ENCODE measurements around the gene KRTAP10-4.
"Not testable (repeated sequence)": the region's sequence is repeated elsewhere in the genome, so short reads cannot be mapped to it uniquely, and the experiment has no call there.

Gene KRTAP10-4

DNA sequence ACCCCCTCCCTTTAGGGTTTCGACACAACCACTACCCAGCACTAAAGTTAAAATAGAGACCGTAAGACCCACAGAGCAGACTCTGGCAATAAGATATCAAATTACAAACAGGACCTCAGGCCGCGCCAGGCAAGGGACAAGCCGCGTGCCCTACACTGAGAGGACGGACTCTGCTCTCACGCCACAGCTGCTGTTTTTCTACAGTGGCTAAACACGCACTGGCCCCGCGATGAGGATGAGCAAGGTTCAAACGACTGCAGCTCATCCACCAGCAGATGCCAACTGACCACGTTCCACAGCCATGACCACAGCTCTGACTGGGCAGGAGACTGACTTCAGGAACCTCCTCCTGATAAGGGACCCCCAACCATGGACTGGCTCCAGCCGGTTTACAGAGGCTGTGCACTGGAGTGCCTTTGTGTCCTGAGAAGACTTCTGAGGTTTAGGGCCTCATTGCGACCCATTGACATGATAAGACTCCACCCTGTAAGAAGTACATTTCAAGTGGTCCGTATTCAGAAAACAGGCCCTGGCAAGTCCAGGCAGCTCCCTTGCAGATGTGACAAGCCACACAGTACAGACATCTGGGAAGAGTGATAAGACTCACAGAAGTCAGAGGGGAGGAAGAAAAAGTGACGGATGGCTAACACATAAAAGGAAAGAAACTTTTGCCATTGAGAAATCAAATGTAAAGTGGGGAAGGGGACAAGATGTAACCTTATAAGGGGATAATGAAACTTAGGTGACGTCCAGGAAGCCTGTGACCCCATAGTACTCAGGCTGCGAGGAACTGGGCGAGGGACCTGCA is 20.3 kb downstream of the KRTAP10-4 start:
- TF ChIP-seq, protein P1, sequence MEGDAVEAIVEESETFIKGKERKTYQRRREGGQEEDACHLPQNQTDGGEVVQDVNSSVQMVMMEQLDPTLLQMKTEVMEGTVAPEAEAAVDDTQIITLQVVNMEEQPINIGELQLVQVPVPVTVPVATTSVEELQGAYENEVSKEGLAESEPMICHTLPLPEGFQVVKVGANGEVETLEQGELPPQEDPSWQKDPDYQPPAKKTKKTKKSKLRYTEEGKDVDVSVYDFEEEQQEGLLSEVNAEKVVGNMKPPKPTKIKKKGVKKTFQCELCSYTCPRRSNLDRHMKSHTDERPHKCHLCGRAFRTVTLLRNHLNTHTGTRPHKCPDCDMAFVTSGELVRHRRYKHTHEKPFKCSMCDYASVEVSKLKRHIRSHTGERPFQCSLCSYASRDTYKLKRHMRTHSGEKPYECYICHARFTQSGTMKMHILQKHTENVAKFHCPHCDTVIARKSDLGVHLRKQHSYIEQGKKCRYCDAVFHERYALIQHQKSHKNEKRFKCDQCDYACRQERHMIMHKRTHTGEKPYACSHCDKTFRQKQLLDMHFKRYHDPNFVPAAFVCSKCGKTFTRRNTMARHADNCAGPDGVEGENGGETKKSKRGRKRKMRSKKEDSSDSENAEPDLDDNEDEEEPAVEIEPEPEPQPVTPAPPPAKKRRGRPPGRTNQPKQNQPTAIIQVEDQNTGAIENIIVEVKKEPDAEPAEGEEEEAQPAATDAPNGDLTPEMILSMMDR (IDR thresholded peaks at IDR 0.05; ENCODE audit: low read depth, low read length) = no peak
- no peak overlapping the region for H3K4me3 ChIP-seq (ENCODE audit: low read depth, low read length)

DNA sequence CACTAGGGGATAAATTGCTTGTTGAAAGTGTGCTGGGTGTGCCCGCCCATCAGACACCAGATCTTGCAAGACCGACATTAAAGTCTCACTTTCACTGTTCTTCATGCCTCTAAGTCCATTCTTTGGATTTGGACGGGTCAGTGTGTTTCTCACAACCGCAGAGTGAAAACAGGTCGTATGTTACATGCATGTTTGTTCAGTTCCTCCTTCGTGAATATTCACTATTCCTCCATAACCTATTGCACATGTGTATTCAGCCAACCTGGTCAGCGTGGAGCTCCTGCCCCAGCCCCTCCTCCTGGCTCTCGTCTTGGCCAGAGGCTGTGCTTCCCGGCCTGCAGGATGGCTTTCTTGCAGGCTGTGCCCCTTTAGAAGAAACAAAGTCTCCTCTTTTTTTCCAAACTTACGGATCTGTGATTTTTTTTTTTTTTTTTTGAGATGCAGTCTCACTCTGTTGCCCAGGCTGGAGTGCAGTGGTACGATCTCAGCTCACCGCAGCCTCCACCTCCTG is 20.9 kb downstream of the KRTAP10-4 start:
- TF ChIP-seq, protein P1 (IDR thresholded peaks at IDR 0.05; ENCODE audit: low read depth, low read length) = no peak
- no peak overlapping the region for H3K4me3 ChIP-seq (ENCODE audit: low read depth, low read length)

DNA sequence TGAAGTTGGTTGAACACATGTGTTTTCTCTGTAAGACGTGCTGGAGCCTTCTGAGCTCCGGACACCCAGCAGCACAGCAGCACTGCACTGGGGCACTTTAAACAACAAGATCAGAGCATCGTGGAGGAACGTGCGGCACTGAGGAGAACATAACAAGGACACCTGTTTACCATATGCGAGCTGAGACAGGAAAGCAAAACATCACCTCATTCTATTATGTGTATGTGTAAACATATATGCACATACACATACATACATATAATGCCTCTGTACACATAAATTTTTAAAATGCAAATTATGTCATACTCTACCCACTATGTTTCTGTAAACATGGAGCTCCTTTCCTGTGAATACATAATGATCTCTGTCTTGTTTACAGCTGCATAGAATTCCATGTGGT is 22.0 kb downstream of the KRTAP10-4 start:
- H3K4me3 ChIP-seq (ENCODE audit: low read depth, low read length) = no peak overlapping the region
- TF ChIP-seq, protein P1 (IDR thresholded peaks at IDR 0.05; ENCODE audit: low read depth, low read length) = no peak

DNA sequence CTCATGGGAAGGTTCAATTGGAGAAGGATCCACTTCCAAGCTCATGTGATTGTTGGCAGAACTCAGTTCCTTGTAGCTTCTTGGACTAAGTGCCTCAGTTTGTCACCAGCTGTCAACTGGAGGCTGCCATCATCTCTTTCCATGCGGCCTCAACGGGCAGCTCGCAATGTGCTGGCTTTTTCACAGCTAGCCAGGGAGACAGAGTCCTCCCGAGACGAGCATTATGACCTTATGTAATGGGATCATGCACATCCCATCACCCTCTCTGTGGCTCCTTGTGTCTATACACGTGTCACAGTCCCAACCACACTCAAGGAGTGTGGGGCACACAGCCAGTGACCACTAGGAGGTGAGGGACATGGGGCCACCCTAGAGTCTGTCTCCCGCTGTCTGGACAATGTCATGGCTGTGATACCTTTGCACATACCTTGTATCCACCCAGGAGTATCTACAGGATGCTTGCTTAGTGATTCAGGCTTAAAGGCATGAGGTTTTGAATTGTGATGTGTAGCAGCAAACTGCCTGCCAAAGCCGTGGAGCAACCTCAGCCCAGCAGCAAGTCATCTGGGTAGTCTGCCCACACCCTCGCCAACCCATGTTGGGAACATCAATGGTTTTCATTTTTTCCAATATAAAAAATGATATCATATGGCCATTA is 22.7 kb downstream of the KRTAP10-4 start:
- TF ChIP-seq, protein P1 (IDR thresholded peaks at IDR 0.05; ENCODE audit: low read depth, low read length) = no peak
- H3K4me3 ChIP-seq (ENCODE audit: low read depth, low read length) = no peak overlapping the region

DNA sequence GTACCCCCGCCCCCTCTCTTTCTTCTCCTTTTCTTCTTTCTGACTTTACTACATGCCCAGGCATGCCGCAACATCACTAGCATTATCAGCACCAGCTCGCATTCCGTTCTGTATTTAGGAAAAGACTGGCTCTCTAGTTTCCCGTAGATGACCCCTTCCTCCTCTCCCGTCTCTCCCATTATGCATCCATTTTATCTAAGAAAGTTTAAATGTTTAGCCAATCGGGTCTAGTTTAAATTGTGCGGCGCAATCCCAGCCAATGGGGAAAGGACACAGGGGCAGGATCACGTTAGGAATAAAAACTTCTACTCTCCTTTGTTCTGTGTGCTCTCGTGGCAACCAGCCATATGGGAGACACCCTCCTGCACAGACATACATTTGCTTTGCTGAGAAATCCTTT is 24.5 kb downstream of the KRTAP10-4 start:
- no peak overlapping the region for H3K4me3 ChIP-seq (ENCODE audit: low read depth, low read length)
- TF ChIP-seq, protein P1 (IDR thresholded peaks at IDR 0.05; ENCODE audit: low read depth, low read length) = no peak

DNA sequence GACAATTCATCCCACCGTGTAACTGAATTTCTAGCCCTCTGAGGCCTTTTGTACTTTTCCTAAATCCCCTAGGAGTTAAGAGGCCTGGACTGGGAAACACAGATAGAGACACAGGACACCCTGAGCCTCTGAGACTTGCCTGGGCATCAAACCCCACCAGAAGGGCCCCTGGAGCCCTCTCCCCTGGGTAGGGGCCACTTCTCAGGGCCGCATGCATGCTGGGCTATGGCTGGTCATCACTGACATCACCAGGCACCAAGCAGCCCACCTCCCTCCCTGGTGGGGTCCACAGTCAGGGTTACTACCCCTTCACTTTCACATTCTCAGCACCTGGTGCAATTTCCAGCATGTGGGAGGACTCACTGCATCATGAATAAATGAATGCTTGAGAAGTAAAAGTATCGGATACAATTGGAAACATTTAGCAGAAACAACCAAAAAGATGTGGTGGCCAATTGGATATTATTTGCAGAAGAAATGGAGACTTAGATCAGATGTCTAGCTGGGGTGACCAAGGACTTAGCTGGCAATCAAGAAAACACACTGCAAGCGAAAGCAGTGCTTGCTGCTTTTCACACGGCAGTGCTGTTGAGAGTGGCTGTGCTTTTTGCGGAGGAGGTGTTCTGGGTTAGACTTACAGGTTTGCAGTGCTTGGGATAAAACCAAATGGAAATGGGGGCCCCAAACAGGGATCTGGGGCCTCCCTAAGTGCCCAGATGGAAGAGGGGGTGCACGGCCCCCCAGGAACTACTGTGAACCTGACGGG is 25.9 kb downstream of the KRTAP10-4 start:
- TF ChIP-seq, protein P1 (IDR thresholded peaks at IDR 0.05; ENCODE audit: low read depth, low read length) = no peak
- H3K4me3 ChIP-seq (ENCODE audit: low read depth, low read length) = no peak overlapping the region

DNA sequence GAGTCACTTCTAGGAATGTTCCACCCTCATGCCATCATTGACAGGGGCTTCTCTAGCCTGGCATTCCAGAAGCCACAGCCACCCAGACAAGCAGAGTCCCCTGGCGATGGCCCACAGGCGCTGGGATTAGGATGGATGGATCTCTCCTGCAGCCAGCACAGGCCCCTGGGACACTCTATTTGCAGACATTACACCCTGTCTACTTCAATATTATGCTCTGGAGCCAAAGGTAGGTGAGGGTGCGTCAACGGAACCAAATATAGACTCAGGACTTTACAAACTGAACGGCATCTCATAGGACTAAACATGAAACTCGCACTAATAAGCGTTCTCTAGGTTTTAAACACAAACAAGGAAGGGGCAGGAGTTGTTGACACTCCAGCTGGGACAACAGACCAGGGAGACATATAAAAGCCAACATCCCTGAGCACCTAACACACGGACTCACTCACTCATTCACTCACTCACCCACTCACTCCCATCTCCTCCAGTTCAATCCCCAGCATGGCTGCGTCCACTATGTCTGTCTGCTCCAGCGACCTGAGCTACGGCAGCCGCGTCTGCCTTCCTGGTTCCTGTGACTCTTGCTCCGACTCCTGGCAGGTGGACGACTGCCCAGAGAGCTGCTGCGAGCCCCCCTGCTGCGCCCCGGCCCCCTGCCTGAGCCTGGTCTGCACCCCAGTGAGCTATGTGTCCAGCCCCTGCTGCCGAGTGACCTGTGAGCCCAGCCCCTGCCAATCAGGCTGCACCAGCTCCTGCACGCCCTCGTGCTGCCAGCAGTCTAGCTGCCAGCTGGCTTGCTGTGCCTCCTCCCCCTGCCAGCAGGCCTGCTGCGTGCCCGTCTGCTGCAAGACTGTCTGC is 26.8 kb downstream of the KRTAP10-4 start, which contains the start of gene KRTAP10-7:
TSS of gene KRTAP10-7 (plus strand) at position 480 of the 861 bp plus-strand sequence. CDS start at position 505, 25 bp downstream.
- H3K4me3 ChIP-seq (ENCODE audit: low read depth, low read length) = not testable (repeated sequence)

DNA sequence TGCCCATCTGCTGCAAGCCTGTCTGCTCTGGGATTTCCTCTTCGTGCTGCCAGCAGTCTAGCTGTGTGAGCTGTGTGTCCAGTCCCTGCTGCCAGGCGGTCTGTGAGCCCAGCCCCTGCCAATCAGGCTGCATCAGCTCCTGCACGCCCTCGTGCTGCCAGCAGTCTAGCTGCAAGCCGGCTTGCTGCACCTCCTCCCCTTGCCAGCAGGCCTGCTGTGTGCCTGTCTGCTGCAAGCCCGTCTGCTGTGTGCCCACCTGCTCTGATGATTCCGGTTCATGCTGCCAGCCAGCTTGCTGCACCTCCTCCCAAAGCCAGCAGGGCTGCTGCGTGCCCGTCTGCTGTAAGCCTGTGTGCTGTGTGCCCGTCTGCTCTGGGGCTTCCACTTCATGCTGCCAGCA is 27.6 kb downstream of the KRTAP10-4 start:
- H3K4me3 ChIP-seq (ENCODE audit: low read depth, low read length) = not testable (repeated sequence)
